C4-2B (cell line): ENCODE measurements around the gene TMEM131L.
"Not testable (repeated sequence)": the region's sequence is repeated elsewhere in the genome, so short reads cannot be mapped to it uniquely, and the experiment has no call there.

ENCODE experiments used
- CTCF ChIP-seq: fragments of 450-650 bp; conservative IDR thresholded peaks from 2 replicates; pipeline ENCODE4 v1.5.1; 2017; ENCODE audit warnings: mild to moderate bottlenecking
- ZFX ChIP-seq: fragments of 450-650 bp; IDR thresholded peaks from 2 replicates; pipeline ENCODE4 v1.6.1; 2017

DNA sequence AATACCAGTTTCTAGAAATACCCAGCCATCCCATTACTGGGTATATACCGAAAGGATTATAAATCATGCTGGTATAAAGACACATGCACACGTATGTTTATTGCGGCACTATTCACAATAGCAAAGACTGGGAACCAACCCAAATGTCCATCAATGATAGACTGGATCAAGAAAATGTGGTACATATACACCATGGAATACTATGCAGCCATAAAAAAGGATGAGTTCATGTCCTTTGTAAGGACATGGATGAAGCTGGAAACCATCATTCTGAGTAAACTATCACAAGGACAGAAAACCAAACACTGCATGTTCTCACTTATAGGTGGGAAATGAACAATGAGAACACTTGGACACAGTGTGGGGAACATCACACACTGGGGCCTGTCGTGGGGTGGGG, 4.6 kb upstream of the TMEM131L start:
- TF ChIP-seq CTCF, ZFX: not testable (repeated sequence)
